ENCODE results near the gene MERTK. TPM values are rescaled to one million over a fixed set of nuclear protein-coding genes. Genes with fewer than 3 reads are reported as not detected.

The MERTK gene
- total RNA-seq, 2 experiments from 2014 or later, result 0.43 to 0.70 TPM

DNA sequence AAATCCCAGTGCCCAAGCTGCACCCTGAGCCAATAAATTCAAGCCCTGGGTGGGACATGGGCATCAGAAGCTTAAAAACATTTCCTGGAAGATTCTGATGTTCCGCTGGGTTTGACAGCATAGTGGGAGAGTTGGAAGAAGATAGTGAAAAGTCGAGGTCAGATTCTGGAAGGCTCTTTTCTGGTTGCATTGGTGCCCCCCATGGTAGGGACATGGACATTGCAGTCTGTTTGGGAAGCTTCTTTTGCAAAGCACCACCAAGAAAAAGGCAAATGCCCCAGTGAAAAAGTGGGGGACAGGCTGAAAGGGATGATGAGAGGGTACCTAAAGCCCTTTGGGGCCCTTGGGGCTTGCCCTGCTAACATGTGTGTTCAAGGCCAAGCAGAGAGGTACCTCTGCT lies 21.0 kb downstream of the MERTK start:
- ATAC-seq (no peak), DNase-seq (no peak)
- CTCF ChIA-PET, result interaction anchor here (1.0 to 1.5 kb wide), 2 partner anchors 9 to 63 kb away, joined by 3 to 7 read pairs; no protein-coding TSS in a partner anchor
- intact Hi-C loops (cut with micrococcal nuclease), result no loop called here
- no peaks in the 10 kb centered on the region for H3K36me3 Mint-ChIP-seq (ENCODE audit: low read depth)
- H3K4me1 Mint-ChIP-seq (ENCODE audit: low read depth), result no peaks in the 10 kb centered on the region
- no peaks in the 10 kb centered on the region for H3K9me3 Mint-ChIP-seq
- TF ChIP-seq, protein P1, sequence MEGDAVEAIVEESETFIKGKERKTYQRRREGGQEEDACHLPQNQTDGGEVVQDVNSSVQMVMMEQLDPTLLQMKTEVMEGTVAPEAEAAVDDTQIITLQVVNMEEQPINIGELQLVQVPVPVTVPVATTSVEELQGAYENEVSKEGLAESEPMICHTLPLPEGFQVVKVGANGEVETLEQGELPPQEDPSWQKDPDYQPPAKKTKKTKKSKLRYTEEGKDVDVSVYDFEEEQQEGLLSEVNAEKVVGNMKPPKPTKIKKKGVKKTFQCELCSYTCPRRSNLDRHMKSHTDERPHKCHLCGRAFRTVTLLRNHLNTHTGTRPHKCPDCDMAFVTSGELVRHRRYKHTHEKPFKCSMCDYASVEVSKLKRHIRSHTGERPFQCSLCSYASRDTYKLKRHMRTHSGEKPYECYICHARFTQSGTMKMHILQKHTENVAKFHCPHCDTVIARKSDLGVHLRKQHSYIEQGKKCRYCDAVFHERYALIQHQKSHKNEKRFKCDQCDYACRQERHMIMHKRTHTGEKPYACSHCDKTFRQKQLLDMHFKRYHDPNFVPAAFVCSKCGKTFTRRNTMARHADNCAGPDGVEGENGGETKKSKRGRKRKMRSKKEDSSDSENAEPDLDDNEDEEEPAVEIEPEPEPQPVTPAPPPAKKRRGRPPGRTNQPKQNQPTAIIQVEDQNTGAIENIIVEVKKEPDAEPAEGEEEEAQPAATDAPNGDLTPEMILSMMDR (IDR thresholded peaks at IDR 0.05), result no peak
- no peak overlapping the region for H3K4me3 Mint-ChIP-seq
- POLR2A ChIA-PET, result interaction anchor here (0.6 to 1.1 kb wide), 2 partner anchors 8 to 111 kb away, joined by 4 read pairs; no protein-coding TSS in a partner anchor
- no peaks in the 10 kb centered on the region for H3K27me3 Mint-ChIP-seq
- H3K27ac Mint-ChIP-seq, result no peak overlapping the region

DNA sequence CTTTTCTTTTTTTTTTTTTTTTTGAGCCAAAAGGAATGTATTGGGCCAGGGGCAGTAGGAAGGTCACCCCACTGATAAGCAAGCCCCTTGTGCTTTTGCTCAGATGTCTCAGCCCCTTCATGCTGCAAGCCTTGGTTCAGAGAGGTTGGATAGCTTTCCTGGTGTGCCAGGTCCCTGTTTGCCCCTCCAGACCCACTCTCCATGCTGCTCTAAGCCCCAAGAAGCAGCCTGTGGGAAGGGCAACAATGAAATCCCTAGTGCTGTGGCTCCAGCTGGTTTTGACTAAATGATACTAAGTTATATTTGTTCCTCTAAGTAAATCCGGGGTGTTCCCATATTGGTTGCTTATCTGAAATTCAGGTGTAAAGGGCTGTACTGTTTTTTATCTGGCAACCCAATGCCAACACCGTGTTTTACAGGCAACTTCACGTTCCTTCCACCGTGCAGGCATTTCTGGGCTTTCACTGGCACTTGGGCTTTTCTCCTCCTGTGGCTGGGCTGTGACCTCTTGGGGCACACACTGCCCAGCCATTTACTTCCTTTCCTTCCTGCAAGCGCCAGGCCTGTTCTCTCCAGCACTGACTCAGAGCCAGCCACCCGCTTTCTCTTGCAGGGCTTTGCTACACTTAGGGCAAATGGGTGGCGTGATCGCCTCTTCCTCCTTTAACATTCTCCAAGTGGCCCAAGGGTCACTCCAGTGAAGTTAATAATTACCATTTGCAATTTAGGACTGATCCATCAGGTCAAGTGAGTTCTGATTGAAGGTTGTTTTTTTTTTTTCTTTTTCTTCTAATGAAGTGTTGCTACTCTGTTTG lies 21.6 kb downstream of the MERTK start:
- H3K9me3 Mint-ChIP-seq, result no peaks in the 10 kb centered on the region
- DNase-seq (no peak), ATAC-seq (no peak)
- H3K4me3 Mint-ChIP-seq, result no peak overlapping the region
- CTCF ChIA-PET, result interaction anchor here (1.0 to 1.5 kb wide), 2 partner anchors 8 to 63 kb away, joined by 3 to 7 read pairs; no protein-coding TSS in a partner anchor
- TF ChIP-seq, protein P1 (IDR thresholded peaks at IDR 0.05), result no peak
- intact Hi-C loops (cut with micrococcal nuclease), result no loop called here
- H3K4me1 Mint-ChIP-seq (ENCODE audit: low read depth), result no peaks in the 10 kb centered on the region
- no peak overlapping the region for H3K27ac Mint-ChIP-seq
- H3K27me3 Mint-ChIP-seq, result no peaks in the 10 kb centered on the region
- H3K36me3 Mint-ChIP-seq (ENCODE audit: low read depth), result no peaks in the 10 kb centered on the region
- POLR2A ChIA-PET, result interaction anchor here (0.6 to 1.1 kb wide), 2 partner anchors 8 to 111 kb away, joined by 4 read pairs; no protein-coding TSS in a partner anchor

DNA sequence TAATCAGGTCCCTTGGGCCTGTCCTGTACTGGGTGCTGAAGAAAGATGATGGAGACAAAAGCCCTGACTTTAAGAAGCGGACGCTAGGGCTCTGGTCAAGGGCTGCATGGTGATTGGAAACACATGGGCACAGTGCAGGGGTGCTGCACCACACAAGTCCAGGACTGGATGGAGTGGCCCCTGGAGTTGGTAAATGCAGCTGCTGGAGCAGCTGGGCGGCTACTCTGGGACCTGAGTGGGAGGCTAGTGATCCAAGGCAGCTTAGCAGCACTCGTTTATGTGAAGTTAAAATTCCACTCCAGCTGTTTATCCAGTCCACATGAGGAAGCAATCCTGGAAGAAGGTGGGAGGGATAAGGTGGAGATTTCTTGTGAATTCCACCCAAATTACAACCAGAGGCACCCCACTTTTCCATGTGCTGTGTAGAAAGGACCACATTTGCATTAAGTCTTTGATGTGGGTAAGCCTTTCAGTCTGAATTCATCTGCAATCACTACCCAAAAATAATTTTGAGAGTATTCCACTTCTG lies 24.9 kb downstream of the MERTK start:
- intact Hi-C loops (cut with micrococcal nuclease), result no loop called here

DNA sequence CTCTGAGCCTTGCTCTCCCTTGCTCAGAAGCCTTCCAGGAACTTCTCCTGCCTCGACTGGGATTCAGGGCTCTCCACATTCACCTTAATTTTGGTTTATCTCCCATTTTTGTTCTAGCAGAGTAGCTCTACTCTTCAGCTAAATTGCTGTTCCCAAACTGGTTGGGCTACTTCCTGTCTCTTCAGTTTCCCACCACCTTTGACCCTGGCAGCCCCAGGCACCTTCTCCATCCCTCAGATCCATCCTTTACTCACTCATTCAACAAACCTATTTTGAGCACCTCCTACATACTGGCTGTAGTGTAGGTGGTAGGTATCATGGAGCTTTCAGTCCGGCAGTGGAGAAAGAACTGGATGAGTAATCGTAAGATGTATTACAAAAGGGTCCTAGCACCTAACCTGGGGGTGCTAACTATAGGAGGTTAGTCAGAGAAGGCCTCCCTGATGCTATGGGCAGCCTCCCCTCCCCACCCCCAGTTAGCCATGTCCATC lies 26.3 kb downstream of the MERTK start:
- H3K27me3 Mint-ChIP-seq, result no peaks in the 10 kb centered on the region
- H3K27ac Mint-ChIP-seq, result no peak overlapping the region
- H3K36me3 Mint-ChIP-seq (ENCODE audit: low read depth), result no peaks in the 10 kb centered on the region
- DNase-seq, result no peak
- ChIA-PET POLR2A (interaction anchor here (0.9 kb wide), 1 partner anchor 26 kb away, joined by 3 read pairs; no protein-coding TSS in a partner anchor), CTCF (no interaction called here)
- H3K4me3 Mint-ChIP-seq, result no peak overlapping the region
- H3K9me3 Mint-ChIP-seq, result no peaks in the 10 kb centered on the region
- no peaks in the 10 kb centered on the region for H3K4me1 Mint-ChIP-seq (ENCODE audit: low read depth)
- intact Hi-C loops (cut with micrococcal nuclease), result no loop called here
- no peak for ATAC-seq
- TF ChIP-seq, protein P1 (IDR thresholded peaks at IDR 0.05), result no peak

More for the DNA sequence above, 24.9 kb downstream of the MERTK start:
- DNase-seq (no peak), ATAC-seq (no peak)
- Mint-ChIP-seq H3K27ac (no peak overlapping the region), H3K4me1 (ENCODE audit: low read depth) (no peaks in the 10 kb centered on the region), H3K4me3 (no peak overlapping the region), H3K27me3 (no peaks in the 10 kb centered on the region), H3K9me3 (no peaks in the 10 kb centered on the region), H3K36me3 (ENCODE audit: low read depth) (no peaks in the 10 kb centered on the region)
- ChIA-PET CTCF (interaction anchor here (1.7 kb wide), 1 partner anchor 38 kb away, joined by 4 read pairs; no protein-coding TSS in a partner anchor), POLR2A (no interaction called here)
- TF ChIP-seq, protein P1 (IDR thresholded peaks at IDR 0.05), result no peak

Measured in activated CD8-positive, alpha-beta T cell treated with anti-CD3 and anti-CD28 coated beads for 36 hours (primary cell).